DOHH2 (cell line): ENCODE data around the gene NFKBIL1.

Source experiments
- EZH2phosphoT487 ChIP-seq: fragments of 200-600 bp; sonication (generic); IDR thresholded peaks from 2 replicates; pipeline ENCODE4 v1.6.1; 2017; ENCODE audit warnings: borderline replicate concordance, mild to moderate bottlenecking, antibody characterized with exemption, low read length, moderate library complexity, mixed read lengths
- TF ChIP-seq, protein P1 (sequence below): fragments of 200-600 bp; sonication (generic); IDR thresholded peaks from one replicate; pipeline ENCODE4 v1.5.1; 2014; ENCODE audit warnings: antibody characterized with exemption, mild to moderate bottlenecking, low read depth, low read length; ENCODE audit not compliant: poor library complexity, severe bottlenecking

DNA sequence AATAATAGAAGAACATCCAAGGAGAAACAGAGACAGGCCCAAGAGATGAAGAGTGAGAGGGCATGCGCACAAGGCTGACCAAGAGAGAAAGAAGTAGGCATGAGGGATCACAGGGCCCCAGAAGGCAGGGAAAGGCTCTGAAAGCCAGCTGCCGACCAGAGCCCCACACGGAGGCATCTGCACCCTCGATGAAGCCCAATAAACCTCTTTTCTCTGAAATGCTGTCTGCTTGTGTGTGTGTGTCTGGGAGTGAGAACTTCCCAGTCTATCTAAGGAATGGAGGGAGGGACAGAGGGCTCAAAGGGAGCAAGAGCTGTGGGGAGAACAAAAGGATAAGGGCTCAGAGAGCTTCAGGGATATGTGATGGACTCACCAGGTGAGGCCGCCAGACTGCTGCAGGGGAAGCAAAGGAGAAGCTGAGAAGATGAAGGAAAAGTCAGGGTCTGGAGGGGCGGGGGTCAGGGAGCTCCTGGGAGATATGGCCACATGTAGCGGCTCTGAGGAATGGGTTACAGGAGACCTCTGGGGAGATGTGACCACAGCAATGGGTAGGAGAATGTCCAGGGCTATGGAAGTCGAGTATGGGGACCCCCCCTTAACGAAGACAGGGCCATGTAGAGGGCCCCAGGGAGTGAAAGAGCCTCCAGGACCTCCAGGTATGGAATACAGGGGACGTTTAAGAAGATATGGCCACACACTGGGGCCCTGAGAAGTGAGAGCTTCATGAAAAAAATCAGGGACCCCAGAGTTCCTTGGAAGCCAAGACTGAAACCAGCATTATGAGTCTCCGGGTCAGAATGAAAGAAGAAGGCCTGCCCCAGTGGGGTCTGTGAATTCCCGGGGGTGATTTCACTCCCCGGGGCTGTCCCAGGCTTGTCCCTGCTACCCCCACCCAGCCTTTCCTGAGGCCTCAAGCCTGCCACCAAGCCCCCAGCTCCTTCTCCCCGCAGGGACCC lies 27.0 kb downstream of the NFKBIL1 start:
- TF ChIP-seq, protein P1, sequence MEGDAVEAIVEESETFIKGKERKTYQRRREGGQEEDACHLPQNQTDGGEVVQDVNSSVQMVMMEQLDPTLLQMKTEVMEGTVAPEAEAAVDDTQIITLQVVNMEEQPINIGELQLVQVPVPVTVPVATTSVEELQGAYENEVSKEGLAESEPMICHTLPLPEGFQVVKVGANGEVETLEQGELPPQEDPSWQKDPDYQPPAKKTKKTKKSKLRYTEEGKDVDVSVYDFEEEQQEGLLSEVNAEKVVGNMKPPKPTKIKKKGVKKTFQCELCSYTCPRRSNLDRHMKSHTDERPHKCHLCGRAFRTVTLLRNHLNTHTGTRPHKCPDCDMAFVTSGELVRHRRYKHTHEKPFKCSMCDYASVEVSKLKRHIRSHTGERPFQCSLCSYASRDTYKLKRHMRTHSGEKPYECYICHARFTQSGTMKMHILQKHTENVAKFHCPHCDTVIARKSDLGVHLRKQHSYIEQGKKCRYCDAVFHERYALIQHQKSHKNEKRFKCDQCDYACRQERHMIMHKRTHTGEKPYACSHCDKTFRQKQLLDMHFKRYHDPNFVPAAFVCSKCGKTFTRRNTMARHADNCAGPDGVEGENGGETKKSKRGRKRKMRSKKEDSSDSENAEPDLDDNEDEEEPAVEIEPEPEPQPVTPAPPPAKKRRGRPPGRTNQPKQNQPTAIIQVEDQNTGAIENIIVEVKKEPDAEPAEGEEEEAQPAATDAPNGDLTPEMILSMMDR, result no peak
- no peak for TF ChIP-seq EZH2phosphoT487
